Non-pigmented ciliary epithelial cell (primary cell): ENCODE measurements around the gene RSL1D1.
A peak's percentile ranks its signal among the peaks of the same experiment; 100 is the strongest.
"Not testable (repeated sequence)": the region's sequence is repeated elsewhere in the genome, so short reads cannot be mapped to it uniquely, and the experiment has no call there.

Experiments
- DNase-seq: peaks from one replicate; pipeline ENCODE4 v3.0.0-alpha.2; 2010; ENCODE audit warnings: low read depth

The RSL1D1 gene

GRCh38 chr16:11843861-11844260 is 7.5 kb downstream of the RSL1D1 start:
- DNase-seq: no peak

DNA sequence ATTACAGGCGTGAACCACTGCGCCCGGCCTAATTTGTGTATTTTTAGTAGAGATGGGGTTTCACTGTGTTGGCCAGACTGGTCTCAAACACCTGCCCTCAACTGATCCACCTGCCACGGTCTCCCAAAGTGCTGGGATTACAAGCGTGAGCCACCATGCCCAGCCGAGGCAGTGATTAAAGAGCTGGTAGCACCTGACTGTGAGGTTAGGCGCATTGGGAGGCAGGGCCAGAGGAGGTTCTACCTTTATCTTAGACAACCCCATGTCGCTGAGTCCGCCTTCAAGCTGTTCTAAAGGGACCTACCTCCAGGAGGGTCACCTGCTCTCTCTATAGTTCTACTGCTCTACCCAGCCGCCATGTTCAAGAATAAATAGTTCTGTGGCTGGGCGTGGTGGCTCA is 8.1 kb downstream of the RSL1D1 start:
- no peak for DNase-seq

DNA sequence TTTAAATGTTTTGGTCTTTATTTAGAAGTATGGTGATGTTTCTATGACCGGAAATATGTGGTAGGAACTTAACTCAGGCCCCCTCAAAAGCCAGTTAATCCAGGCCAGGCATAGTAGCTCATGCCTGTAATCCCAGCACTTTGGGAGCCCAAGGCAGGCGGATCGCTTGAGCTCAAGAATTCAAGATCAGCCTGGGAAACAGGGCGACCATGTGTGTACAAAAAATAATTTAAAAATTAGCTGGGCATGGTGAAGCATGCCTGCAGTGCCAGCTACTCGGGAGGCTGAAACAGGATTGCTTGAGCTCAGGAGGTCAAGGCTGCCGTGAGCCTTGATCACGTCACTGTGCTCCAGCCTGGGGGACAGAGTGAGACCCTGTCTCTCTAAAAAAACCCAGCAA is 10.3 kb downstream of the RSL1D1 start:
- no peak for DNase-seq

GRCh38 chr16:11836650-11837244 is 14.6 kb downstream of the RSL1D1 start:
- peak; percentile 75 for DNase-seq

DNA sequence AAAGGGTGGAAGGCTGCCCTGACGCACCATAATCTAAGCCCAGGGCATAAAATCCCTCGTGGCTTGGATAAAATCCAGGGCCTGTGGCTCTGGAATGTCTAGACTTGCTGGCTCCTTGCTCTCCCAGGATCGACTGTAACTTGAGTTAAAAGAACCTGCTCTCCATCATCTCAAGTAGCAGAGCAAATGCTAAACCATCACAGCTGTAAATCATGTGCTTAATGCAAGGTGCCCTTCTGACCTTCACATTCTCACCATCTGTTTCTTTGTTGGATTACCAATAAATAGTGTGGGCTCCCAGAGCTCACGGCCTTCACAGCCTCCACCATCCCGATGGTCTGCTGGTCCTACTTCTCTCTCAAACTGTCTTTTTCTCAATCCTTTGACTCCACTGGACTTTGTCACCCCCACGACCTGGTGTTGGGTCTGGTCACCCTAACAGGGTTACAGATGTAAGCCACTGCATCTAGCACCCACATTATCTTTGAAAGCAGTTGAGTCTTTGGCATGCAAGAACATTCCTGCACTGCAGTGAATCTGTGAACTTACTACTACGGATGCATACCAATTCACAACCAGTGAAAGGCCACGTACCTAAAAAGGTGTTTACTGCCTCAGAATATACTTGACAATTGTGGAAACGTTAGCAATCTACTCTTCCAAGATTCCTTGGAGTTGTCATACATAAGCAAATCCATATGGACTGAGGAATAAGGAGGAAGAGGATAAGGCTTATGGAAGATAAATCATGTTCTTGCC is 15.3 kb downstream of the RSL1D1 start:
- no peak for DNase-seq

DNA sequence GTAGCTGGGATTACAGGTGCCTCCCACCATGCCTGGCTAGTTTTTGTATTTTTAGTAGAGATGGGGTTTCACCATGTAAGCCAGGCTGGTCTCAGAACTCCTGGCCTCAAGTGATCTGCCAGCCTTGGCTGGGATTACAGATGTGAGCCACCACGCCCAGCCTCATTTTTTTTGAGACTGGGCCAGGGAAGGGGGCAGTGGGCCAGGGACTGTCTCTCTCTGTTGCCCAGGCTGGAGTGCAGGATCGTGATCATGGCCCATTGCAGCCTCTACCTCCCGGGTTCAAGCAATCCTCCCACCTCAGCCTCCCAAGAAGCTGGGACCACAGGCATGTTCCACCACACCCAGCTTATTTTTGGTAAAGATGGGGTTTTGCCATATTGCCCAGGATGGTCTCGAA is 16.0 kb downstream of the RSL1D1 start:
- DNase-seq: no peak

- DNase-seq: peak; percentile 79
Observed at GRCh38 chr16:11833951-11834695, 17.2 kb downstream of the RSL1D1 start.

GRCh38 chr16:11828696-11829095 is 22.6 kb downstream of the RSL1D1 start:
- no peak for DNase-seq

DNA sequence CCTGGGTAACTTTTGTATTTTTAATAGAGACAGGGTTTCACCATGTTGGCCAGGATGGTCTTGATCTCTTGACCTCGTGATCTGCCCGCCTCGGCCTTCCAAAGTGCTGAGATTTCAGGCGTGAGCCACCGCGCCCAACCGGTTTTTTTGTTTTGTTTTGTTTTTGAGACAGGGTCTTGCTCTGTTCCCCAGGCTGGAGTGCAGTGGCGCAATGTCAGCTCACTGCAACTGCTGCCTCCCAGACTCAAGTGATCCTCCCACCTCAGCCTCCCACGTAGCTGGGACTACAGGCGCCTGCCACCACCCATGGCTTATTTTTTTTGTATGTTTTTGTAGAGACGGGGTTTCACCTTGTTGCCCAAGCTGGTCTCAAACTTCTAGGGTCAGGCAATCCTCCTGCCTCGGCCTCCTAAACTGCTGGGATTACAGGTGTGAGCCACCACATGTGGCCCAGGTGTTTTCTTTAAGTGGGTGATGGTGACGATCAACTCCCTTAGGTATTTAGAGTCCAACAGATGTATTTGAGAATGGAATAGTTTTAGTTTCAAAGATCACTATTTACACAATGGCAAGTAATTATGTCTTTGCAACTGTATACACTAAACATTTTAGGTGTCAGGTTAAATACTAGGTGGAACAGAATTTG is 25.7 kb downstream of the RSL1D1 start:
- not testable (repeated sequence) for DNase-seq

DNA sequence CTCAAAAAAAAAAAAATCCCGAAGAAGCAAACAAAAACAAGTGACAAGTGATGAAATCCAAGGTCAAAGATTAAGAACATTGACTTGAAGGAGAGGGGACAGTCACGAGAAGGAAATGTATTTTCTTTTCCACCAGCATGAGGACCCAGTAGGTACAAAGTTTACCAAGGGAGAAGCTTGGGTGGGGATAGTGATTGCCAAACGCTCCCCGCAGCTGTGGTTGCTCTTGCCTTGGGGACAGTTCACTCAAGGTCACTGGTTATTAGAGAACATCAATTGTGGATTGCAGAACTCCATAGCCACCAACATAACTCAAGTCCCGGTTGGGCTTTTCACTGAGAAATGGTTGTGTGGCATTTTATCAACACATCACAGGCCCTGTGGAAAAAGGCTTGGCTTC is 27.0 kb downstream of the RSL1D1 start:
- DNase-seq: no peak

GRCh38 chr16:11823645-11824044 is 27.7 kb downstream of the RSL1D1 start:
- DNase-seq: not testable (repeated sequence)

DNA sequence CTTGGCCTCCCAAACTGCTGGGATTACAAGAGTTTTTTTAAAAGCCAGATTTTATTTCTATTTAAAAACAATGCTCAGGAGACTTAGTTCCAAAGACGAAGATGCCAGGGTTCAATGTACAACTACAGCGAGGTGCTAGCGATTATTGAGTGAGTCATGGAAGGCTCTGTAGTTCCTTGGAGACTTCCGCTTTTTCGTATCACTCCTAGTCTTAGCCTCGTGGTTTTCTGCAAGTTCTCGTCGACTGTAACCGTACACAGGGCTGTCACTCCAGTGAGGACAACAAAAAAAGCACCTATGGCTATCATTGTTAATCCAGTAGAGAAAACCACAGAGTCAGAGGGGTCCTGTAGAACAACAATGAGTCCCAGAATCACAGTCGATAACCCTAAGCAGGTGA is 31.5 kb downstream of the RSL1D1 start:
- DNase-seq: no peak

- not testable (repeated sequence) for DNase-seq
Observed at GRCh38 chr16:11818970-11819369, 32.4 kb downstream of the RSL1D1 start.

DNA sequence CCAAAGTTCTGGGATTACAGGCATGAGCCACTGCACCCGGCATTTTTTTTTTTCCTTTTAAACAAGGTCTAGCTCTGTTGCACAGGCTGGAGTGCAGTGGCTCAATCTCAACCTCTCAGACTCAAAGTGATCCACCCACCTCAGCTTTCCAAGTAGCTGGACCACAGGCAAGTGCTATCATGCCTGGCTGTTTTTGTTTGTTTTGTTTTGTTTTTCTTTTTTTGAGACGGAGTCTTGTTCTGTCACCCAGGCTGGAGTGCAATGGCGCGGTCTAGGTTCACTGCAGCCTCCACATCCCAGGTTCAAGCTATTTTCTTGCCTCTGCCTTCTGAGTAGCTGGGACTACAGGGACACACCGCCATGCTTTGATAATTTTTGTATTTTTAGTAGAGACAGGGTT is 35.2 kb downstream of the RSL1D1 start:
- DNase-seq: no peak

DNA sequence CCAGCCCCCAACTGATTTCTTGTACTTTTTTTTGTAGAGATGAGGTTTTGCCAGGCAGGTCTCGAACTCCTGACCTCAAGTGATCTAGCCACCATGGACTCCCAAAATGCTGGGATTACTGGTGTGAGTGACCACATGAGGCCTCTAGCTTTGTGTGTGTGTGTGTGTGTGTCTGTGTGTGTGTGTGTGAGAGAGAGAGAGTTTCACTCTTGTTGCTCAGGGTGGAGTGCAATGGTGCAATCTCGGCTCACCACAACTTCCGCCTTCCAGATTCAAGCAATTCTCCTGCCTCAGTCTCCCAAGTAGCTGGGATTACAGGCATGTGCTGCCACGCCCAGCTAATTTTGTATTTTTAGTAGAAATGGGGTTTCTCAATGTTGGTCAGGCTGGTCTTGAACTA is 36.5 kb downstream of the RSL1D1 start:
- DNase-seq: not testable (repeated sequence)

DNA sequence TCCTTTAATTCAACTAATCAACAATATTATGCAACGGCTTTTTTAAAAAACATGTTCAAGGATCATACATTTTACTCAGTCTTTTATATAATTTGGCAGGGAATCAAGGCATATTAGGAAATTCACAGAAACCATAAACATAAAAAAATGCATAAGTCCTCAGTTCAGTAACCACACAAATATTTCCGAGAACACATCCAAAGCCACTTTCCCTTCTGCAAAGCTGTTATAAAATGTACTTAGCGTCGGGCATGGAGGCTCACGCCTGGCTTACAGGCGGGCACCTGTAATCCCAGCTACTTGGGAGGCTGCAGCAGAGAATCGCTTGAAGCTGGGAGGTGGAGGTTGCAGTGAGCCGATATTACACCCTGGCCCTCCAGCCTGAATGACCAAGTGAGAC is 44.6 kb downstream of the RSL1D1 start:
- DNase-seq: no peak

DNA sequence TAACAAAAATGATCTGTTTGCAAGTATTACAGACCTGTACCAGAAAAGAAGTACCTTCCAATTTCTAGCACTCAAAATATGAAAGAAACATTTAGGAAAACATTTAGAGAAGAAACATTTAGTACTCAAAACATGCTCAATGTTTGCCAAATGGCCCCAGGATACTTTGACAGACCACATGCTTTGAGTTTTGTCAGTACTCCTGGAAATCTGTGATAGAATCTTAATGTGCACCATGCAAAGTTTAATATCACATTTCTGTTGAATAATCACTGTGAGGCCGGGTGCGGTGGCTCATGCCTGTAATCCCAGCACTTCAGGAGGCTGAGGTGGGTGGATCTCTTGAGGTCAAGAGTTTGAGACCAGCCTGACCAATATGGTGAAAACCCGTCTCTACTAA is 45.8 kb downstream of the RSL1D1 start:
- DNase-seq: no peak

- DNase-seq: no peak
Observed at GRCh38 chr16:11801481-11802021, 49.8 kb downstream of the RSL1D1 start.

- DNase-seq: no peak
Observed at GRCh38 chr16:11800382-11800718, 51.0 kb downstream of the RSL1D1 start.

GRCh38 chr16:11799509-11800381 is 51.6 kb downstream of the RSL1D1 start:
- DNase-seq: no peak

DNA sequence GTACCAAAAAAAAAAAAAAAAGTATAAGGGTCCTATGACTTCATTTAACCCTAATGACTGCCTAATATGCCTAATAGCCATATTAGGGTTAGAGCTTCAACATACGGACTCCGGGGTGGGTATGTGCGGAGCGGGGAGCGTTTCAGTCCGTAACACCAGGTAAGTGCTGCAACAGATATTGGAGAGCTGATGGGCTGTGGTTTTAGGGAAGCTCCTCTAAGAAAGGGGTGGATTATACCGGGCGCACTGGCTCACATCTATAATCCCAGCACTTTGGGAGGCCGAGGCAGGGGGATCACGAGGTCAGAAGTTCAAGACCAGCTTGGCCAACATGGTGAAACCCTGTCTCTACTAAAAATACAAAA is 52.3 kb downstream of the RSL1D1 start:
- no peak for DNase-seq

GRCh38 chr16:11797957-11798299 is 53.4 kb downstream of the RSL1D1 start:
- DNase-seq: no peak
